T-helper 1 cell (primary cell): ENCODE data around the gene RAPGEF4.

Experiments
- DNase-seq, 5 donors: peaks; one replicate each; pipeline ENCODE4 v3.0.0-alpha.2; 2012 to 2020

The RAPGEF4 gene

DNA sequence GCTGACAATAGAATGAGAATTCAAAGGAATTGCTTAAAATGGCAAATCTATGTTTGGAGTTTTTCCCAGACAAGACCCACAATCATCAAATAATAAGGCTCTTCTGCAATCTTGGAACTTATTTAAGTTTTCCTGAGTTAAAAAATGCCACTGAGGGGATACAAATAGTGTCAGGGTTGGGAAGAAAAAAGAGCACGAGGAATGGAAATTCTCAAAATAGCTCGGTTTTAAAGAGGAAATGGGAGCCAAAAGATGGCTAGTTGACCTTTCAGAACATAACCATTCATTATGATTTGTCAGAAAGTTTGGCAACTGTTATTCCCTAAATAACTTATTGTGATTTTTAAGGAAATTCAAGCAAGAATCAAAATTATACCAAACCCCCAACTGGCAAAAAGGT, 127.7 kb downstream of the RAPGEF4 start:
- DNase-seq: no peak

DNA sequence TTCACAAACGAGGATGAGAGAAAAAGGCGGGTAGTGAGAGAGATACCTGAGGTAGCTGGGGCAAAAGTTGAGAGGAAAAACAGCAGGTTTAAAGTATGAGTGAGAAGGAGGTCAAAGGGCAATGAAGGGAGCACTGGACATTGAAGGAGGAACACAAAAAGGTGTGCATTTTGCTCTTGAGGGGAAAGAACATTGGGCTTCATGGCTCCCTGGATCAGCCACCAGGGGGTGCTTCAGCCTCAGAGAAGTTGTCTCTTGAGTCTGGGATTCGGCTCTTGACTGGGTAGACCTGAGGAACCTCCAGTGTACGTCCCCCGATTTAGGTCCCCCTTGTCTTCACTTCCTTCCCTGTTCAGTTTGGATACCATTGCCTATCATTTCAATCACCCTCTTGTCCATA, 128.5 kb downstream of the RAPGEF4 start:
- DNase-seq: peak in 1 of 5 donors; percentile 10

DNA sequence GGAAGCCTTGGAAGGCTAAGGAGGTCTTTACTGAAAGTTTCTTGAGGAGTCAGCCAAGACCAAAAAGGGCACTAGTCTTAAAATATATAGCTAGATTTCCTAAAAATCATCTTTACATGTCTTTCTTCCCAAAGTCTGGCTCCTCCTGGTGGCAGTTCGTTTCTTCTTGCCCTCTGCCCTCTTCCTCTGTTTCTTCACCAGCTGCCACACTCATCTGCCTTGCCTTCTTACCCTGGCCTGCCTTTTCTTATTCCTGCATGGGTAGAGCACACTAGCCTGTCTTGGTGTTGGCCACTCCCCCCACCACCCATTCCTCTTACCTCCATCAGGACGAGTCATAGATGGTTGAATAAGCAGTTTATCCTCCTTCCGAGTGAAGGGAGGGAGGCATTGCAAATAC, 129.8 kb downstream of the RAPGEF4 start:
- no peak for DNase-seq

DNA sequence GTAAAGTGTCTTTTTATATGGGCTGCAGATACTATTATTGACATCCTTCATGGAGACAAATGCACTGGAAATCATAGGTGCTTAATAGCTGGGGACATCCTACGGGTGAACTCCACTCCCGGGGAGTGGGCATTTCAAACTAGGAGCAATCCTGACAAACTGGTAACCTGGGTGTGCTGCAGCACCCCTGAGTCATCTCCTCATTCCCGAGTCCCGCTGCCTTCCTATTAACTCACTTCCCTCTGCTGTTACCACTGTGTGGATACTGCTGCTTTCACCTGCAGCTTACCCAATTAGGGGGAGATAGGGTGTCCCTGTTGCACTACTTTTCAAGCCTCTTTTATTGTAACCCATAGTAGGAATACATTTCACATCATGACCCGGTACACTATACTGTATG, 134.2 kb downstream of the RAPGEF4 start:
- no peak for DNase-seq

DNA sequence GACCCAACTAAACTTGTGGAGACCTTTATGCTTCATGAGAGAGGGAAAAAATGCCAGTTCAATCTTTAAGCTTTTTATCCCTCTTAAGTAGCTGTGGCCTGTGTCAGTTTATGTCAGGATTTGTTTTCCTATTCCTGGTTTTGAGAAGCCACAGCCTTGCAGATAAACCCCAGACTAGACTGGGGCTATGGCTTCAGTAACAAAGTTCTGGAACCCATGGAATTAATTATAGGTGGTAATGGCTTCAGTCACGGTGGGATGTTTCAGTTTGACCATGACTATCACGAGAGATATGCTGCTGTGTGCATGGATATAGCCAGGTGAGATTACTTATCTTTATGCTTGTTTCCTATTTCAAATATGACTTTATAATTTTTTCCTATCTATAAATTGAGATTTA, 134.8 kb downstream of the RAPGEF4 start:
- DNase-seq: no peak

DNA sequence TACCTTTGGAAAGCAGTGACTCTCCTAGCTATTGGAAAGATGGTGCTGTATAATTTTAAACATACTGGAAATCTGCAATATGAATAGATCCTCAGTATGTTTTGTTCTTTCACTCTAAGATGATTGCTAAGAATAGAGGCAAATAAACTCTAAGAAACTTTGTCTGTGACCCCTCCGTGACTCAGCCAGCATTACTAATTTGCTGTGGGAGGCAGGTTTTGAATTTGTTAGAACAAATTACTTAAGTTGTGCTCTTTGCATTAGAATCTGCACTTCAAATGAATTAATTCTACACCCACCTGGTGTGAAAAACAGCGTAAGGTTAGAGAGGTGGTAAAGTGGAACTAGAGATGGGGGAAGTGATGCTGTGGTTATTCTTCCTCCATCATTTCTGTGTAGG, 142.2 kb downstream of the RAPGEF4 start:
- no peak for DNase-seq

DNA sequence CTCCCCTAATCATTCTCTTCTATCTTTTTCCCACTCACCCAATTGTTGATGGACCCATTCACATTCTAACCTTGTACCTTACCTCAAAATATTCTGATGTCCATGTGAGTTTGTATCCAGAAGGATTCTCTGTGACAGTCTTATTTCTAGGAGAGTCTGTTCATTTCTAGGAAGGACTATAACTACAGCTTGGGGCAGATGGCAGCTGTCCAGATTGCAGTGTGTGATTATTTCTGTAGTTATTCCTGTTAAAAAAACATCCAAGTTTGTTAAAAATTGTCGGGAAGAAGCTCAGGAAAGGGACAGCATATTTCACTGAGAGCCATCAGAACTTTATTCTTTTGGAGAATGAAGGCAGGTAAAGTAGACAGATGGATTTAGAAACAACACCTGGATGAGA, 142.6 kb downstream of the RAPGEF4 start:
- DNase-seq: no peak

DNA sequence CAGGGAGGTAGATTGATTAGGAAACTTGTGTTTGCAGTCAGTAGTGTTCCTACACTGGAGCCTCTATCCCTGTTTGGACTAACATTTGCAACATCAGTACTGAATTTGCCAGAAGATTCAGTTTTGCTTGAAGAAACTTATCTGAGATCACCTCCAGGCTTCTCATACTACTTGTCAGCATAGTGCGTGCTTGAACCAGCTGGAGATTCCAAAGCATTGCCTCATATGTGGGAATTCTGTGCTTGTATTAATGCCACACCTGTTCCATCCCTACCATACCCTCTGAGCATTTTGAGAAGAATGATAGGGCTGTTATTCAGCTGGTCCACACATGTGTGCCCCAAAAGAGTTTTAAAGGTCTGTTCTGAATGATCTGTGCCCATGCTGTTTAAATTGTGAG, 148.7 kb downstream of the RAPGEF4 start:
- no peak for DNase-seq

DNA sequence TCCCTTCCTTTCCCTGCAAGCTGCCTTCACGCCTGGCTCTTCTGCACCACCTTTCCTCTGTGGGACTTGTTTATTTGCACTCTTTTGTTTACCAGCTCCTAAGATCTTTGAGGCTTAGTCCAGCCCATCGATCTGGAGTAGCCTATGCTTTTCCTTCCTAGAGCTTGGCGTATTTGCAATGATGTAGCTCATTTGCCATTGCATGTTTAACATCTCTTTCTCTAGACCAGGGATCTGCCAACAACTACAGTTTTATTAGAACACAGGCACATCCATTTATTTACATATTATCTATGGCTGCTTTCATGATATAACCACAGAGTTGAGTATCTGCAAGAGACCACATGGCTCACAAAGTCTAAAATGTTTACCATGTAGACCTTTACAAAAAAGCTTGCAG, 150.4 kb downstream of the RAPGEF4 start:
- no peak for DNase-seq

DNA sequence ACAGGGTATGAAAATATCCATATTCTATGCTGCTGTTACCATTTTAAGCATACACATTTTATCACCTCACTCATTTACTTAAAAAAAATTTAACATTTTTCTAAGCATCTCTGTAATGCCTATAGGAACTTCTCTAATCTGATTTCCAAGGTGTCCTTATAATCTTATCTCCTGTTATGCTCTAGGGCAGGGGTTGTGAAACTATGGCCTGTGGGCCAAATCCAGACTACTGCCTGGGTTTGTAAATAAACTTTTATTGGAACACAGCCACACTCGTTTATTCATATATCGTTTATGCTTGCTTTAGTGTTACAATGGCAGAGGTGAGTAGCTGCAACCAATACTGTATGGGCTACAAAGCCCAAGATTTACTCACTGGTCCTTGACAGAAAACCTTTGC, 151.6 kb downstream of the RAPGEF4 start:
- DNase-seq: no peak

DNA sequence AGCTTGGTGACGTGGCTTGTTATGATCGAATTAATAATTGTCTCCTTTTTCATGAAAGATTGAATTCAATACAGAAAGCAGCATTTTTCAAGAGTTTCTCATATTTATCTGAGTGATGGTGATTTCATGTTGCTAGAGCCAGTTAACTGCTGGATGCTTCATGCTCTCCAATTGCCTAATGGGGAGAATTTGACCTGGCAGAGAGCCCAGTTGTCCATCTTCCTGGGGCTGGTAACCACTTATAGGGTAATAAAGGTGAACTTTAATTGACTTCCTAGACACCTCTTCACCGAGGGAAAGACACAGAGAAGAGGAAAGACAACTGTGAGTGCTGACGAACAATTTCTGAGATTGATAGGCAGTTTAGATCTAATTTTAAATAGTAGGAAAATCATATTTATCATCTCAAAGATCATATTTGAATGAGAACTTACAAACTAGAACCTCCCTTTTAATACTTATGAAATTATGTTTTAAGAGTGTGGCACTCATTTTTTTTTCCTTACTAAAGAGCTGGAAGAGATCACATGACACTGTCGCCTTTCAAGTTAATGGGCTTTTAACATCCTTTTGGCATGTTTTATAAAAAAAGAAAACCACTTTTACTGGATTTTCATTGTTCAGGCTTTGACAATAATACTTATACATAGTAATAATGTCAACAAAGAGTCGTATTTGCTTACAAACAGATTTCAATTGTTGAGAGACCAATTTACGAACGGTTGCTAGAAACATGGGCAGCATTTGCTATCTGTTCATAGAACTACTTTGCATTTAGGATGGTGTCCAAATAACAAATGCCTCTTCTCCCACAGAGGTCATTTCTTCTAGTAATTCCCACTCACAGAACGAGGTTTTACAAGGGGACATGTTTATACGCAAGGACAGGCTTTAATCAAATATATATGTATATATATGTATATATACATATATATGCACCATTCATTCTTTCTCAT, 153.3 kb downstream of the RAPGEF4 start:
- no peak for DNase-seq

DNA sequence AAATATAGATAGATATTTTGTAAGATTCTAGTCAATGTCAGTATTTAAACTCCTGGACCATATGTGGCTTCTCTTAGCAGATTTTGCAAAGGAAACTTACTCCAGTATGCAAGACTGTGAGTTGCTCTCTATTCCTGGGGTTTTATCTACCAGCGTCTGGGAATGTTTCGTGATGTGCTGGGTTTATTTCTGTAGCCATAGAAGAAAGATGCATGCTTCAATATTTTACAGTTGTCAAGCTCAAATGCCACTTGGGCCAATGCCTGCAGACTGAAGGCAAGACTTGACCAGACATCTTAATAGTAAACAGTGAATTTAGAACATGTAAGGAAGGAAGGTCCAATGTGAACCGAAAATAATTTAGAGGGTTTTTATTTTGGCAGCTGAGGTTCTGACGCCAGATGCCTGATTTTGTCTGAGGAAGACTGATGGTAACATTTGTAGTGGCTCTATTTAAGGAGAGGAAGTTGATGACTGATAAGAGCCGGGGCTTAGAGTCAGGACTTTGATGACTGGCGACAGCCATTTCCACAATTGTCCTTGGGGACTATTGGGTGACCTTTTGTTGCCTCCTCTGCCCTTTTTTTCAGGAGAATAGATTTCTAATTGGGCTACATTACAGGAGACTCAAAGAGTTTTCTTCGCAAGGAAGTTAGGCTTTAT, 154.3 kb downstream of the RAPGEF4 start:
- no peak for DNase-seq

DNA sequence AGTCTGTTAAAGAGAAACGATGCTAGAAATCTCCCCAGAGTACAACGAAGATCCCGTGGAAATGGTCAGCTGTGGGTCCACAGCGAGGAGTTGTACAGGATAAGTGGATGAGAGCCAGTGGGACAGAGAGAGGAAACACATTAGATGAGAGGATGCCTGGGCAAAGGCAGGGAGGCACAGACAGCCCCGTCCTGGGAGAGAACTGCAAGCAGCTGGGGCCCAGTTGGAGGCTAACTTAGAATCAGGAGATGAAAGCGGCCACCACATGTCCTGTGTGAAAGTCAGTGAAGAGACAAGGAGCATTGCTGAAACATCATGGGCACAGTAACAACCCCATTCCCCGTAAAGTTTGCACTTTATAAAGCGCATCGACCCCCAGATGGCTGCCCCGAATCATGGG, 157.5 kb downstream of the RAPGEF4 start:
- no peak for DNase-seq

DNA sequence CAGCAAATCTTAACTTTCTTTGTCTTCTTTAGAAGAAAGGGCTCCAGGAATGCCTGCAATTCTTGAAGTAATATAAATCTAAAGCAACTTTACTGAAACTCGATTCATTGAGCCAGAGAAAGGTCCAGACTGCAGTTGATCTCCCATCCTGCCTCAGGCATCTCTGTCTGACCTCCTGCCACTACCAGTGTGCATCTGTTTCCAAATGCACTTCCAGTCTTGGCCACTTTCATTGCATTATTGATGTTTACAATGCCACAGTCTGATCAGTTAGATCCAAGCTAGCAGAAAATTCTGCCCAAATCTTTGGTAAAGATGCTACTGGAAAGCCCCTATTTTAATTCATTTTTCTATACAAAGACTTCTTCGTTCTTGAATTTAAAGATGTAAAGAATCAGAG, 158.0 kb downstream of the RAPGEF4 start:
- DNase-seq: no peak

DNA sequence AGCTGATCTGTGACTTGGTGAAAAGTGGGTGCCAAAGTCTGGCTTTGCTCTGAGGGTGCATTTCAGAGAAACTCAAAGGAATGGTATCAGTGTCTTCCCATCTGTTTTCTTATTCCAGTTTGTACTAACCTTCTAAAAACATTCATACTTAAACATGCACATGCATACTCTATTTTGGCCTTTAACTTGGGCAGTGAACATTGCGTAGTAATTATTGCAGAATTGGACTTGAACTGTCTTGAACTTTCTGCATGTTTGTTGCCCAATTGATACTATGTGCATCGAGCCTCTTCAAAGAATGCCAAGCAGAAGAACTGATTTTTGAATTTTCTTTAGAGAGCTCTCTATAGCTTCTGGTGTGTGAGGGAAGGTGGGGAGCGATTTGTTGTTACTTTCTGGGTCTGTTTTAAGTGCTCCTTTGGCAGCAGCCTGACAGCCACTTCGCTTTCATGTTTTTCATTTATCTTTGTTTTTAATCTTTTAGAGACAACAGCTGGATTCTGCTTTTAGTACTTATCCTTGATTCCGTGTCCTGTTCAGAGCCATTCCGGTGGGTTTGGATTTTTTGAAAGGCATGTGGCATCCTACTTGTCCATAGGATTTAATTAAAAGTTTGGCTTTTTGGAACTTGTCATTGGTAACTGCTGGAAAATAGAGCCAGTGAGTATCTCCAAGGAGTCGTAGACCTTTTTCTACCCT, 159.2 kb downstream of the RAPGEF4 start:
- no peak for DNase-seq

DNA sequence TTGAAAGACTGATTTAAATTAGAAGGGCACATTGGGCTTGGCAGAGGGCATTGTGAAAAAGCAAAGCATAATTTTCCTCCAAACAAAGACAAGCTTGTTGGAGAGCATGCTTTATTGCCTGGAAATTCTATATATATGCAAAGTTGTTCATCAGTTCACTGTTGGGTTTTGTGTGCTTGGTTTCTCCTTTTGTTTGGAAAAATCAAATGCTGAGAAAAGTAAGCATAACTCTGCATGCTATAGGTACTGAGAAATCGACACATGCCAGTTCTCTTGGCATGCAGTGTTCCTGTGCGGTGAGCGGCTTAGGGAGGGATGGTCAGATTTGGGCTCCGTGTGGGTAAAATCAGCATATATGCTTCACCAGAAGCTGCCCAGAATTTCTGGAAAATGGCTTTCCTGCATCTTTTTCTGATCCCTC, 161.0 kb downstream of the RAPGEF4 start:
- no peak for DNase-seq

DNA sequence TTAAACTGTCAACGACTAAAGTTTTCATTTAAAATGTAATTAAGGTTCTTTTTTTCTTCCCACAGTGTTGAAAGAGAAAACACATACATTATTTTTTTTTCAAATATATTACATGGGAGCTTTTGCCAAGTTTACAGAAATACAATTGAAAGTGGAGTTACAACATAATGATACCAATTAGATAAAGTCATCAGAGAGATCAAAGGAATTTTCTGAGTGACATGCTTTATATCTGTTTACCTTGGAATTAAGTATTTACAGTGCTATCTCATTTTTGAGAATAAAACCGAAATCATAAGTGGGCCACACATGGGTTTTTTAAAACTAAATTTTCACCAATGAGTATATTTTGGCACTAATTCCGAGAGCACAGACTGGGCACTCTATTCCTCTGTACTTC, 165.2 kb downstream of the RAPGEF4 start:
- no peak for DNase-seq

DNA sequence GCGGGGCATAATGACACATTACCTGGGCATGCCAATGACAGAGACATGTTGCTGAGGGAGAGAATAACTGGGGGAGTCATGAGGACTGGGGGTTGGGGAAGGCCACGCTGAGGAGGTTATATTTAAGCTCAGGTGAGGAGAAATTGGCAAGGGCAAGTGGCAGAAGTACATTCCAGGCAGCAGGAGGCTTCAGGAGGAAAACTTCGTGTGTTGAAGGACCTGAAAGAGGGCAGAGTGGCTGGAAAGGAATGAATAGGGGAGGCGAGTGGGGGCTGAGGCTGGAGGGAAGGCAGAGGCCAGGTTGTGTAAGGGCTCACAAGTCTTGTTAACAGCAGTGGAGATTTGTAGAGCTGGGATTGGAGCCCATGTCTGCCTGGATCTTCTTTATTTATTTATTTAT, 166.3 kb downstream of the RAPGEF4 start:
- DNase-seq: no peak

DNA sequence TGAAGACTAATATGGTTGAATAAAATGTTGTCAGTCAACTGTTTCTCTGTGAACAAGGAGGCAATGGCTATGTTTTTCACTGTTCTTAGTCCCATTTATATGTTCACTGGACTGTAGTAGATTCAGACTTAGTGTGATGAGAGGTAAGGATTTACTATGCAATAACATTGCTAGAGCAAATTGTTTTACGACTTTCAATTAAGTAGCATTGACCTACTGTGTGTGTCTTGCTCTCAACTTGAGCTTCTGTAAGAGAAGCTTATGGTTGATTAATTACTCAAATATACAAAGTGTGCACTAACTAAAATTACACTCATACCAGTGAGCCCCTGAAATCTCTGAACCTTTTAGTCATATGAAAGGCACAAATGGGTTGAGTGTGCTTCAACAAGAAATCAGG, 168.6 kb downstream of the RAPGEF4 start:
- DNase-seq: no peak

DNA sequence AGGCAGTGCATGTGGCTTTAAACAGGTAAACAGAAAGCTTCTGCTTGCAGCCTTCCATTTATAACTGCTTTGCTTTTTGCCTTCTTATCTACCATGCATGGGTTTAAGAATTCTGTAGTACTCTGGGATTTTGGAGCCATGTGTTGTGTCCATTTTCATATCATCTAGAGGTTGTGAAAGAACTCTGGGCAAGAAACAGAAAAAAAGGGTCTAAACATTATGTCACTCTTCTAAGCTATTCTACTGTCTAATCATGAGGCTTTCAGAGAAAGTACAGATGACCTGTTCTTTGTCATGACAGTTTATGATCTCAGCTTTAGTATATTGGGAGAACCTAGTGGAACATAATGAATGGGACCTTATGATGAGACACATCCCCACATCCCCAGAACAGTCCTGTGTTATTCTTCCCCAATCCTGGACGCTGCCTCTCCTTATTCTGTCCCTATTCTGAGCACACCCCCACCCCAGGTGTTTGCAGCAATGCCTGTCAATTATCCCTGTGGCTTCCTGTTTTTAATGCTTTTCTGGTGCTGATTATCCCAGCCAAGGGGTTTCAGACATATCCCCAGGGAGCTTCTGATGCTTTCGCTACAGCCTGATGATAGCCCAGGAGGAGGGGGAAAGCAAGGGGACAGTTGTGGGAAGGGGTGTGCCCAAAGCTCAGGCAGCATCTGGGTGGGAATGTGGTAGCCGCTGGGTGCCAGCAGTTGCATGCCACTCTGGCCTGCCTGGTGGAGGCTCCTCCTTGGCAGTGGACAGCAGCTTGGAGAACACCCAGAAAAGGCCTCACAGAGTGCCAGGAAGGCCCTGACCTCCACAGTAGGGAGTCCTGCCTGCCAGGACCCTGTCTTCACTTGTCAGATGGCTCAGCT, 170.5 kb downstream of the RAPGEF4 start:
- DNase-seq: no peak

DNA sequence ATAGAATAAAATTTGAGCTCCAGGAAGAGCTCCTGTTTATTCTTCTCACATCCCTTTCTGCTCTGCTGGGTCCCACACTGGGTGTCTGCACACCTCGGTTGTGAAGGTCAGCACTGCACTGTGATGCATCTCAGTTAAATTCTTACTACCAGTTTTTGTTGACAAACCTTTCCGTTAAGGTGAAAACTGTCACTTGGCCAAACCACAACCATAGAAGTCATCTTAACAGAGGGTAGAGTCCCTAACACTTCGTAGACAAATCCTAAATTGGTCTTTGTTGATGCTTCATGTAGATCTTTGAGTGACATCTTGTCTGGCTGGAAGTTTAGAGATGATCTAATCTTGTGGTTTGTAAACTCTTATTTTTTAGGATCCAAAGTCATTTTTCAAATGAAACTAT, 172.6 kb downstream of the RAPGEF4 start:
- no peak for DNase-seq

DNA sequence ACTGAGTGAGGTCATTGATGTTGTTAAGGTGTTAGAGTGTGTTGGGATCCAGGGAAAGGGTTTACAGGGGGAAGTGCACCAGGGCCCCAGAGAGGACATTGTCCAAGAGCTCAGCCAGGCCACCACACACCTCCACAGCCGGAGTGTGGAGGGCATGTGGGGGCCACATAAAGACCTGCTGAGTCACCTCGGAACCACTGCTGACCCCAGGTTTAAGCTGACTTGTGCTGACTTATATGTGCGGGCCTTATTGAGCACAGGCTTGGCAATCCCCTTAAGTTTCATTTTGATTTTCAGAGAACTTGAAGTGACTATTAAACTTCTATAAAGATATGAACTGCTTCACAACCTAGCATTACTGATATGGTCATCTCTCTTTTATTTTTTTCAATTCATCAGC, 173.8 kb downstream of the RAPGEF4 start:
- DNase-seq: no peak

DNA sequence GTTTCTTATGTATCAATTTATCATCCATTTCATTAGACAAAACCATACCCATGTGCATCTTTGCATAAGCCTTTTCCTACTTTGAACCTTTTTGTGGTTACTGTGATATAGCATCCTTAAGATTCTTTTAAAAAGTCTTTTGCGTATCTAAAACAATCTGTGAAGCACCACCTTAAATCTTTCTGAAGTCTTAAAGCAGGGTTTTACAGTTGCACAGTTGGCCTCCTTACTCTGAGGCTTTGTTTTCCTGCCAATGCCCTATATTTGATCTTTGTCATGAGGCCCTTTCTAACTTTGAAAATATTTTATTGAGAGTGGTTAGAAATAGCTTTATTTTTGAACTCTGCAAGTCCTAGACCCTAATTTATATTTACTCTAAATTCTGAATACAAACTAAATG, 176.6 kb downstream of the RAPGEF4 start:
- DNase-seq: no peak
